GM19099 (cell line): ENCODE results near the gene MGMT.

ENCODE experiments used
- POLR2A ChIP-seq: IDR thresholded peaks from 3 replicates; pipeline ENCODE4 v1.6.1; 2011; ENCODE audit warnings: low read depth; ENCODE audit not compliant: insufficient read length; ENCODE audit errors: extremely low read depth

MGMT gene

DNA sequence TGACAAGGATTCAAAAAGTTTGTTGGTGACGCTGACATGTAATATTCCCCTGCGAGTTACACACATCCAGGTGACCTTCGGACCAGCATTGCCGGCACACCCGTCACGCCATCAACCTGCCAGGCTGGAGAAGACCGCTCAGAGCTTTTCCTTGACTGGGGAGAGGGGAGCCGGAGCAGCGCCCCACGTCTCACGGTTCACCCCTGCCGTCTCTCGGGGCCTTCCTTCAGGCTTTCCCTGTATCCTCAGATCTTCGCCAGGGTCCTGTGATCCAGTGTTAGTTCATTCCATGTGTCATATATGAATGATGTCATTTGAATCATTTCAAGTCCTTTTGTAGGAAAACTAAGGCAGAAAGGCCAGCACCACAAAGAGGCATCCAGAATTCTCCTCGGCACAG, 127.8 kb downstream of the MGMT start:
- TF ChIP-seq POLR2A: no peak

DNA sequence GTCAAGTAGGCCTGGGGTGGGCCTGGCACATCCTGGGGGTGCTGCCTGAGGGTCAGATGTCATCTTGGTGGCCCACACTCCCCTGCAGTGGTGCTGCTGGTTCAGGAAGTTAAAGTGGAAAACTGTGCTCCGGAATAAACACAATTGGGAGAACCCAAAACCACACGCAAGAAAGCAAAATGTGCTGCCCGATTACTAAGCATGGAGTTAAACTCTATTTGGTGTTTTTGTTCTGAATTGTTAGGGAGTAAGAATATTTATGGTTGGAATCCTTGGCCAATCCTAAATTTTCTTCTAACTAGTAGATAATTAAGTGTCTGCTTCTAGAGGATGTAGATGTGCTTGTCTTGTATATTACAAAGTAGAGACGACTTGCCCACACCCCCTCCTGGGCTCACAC, 131.4 kb downstream of the MGMT start:
- TF ChIP-seq POLR2A: no peak

DNA sequence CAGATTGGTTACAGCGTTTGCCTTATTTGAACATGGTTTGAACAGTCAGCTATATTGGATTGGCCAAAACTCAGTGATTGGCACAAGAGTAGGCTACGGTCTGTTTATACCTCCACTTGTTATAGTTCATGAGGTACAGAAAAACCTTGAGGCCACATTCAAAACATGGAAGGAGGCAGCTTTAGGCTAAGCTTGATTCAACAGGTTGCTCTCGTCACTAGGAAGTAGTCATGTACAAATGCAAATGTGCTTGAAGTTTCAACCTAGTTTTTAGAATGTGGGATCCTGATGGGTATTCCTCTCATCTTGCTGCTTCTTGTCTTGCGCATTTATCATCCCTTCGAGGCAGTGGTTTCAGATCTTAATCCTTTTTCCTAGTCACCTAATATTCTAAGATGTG, 132.1 kb downstream of the MGMT start:
- no peak for TF ChIP-seq POLR2A

GRCh38 chr10:129601737-129602136, 134.7 kb downstream of the MGMT start:
- no peak for TF ChIP-seq POLR2A

DNA sequence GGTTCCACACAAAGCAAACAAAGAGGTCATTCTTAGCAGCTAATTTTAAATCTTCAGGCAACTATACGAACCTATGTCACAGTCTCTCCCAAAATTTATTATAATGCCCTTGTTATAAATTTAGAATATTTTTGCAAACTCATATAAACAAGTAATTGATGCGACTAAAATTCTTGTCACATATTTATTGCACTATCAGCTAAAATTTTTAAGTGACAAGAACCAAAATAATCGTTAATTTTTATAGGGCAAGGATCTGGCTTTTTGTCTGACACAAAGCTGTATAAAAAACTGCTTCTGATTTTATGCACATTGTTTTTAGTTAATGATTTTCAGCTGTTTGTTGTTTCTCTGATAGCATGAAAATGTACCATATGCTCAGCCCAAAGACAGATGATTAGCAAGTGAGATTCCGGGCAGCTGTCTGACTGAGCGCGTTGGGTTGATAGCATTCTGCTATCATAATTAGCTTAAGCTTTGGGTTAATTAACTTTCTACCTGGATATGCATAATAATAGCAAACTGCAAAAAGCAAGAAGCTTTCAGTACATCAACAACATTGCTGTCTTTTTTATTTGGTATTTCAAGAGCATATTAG, 136.0 kb downstream of the MGMT start:
- no peak for TF ChIP-seq POLR2A

DNA sequence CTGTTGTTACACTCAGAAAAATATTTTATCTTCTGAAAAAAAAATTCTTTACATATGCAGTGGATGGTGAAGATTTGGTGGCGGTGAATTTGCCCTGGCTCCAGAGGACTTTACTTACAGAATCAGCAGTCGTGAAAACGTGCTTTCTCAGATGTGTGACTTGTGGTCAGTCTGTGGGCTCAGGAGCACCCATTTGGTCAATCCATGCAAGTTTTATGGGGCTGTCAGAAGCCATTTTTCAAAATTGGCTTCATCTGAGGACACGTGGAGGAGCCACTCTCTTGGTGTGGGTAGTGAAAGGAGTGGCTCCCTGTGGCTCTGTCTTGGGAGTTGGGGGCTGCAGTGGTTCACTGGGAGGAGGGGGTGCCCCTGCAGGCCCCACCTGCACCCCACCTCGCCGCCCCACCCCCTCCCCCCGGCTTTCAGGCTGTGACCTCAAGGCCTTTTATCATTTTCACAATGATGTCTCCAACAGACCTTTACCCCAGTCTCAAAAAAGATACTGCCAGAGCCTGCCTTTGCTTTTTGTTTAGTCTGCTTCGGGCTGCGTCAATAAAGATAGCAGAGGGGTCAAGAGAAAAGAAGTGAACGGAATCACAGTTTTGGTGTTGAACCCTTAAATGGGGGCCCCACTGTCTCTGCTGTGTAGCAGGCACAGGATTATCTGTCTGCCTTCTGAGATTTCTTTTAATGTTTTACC, 137.4 kb downstream of the MGMT start:
- TF ChIP-seq POLR2A: no peak

DNA sequence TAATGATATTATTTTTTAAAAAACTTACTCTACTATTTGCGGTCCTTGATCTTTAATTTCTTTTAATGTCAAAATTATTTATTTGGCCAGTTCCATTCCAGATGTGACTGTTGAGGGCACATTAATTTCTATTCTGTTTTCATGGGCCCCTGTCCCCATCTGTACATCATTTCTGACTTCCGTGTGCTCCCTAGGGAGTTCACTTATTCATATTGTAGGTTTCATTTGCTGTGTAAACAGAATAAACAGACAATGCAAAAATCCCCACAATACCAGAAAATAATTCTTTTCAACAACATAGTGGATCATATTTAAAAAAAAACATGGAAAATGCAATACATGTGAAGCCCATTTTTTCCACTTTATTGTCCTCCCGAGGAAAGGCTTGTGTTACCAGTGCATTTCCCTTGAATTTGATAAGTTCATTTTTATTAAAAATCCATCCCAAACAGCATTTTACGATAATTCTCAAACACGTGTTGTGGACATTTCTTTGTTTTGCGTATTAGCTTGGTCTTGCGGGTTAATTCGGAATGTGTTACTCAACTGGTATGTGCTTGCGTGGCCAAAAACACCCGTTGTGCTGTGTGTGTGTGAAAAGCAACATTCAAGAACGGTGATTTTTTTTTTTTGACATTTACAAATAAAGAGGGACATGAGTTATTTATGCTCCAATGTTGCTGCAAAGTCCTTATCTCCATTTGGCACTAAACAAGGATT, 138.4 kb downstream of the MGMT start:
- TF ChIP-seq POLR2A: no peak

GRCh38 chr10:129605986-129606518, 139.0 kb downstream of the MGMT start:
- TF ChIP-seq POLR2A: no peak

DNA sequence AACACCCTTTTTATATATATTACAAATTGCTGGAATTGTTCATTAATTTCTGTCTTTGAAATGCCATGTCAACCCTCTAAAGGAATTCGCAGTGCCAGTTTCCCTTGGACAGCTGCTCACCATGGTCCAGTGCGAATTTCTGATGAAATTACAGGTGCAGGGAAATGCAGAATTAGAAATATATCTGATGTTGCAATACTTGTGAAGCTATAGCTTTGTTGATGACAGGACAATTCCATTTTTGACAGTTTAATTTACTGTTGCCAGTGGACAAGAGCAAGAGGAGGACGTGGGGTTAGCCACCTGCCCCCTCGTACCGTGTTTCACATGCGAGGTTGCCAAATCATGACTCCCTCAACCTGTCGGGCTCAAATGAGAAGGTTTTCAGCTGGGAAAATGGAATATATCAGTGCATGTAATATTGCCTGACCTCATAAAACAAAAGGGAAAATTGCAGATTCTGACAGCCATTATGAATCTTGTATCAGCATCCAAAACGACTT, 140.6 kb downstream of the MGMT start:
- no peak for TF ChIP-seq POLR2A

GRCh38 chr10:129608653-129609052, 141.6 kb downstream of the MGMT start:
- TF ChIP-seq POLR2A: no peak

GRCh38 chr10:129609551-129609950, 142.5 kb downstream of the MGMT start:
- TF ChIP-seq POLR2A: no peak

GRCh38 chr10:129612481-129613109, 145.6 kb downstream of the MGMT start:
- no peak for TF ChIP-seq POLR2A

DNA sequence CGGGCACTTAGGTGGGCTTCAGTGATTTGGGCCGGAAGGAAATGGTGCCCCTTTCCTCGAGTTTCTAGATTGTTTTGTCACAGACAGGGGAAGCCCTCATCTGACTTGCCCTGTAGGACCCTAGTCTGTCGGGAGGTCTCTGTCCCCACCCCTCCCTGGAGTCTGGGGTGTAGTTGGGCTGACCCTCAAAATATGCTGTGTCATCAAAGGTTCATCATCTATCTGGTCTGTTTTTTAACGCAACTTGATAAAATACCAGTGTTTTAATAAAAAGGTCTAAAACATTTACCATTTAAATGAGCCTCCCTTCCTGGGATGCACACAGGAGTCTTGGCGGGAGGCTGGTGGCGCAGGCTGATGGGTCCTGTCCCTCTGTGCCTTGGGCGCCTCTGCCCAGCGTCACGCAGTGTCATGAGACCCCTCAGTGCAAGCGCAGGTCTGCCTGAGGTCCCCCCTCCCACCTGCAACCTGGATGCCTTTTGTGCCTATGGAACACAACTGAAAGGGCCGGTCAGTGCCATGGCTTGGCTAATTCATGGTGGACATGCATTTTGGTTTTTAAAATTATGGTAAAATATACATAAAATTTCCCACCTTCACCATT, 146.4 kb downstream of the MGMT start:
- TF ChIP-seq POLR2A: no peak

DNA sequence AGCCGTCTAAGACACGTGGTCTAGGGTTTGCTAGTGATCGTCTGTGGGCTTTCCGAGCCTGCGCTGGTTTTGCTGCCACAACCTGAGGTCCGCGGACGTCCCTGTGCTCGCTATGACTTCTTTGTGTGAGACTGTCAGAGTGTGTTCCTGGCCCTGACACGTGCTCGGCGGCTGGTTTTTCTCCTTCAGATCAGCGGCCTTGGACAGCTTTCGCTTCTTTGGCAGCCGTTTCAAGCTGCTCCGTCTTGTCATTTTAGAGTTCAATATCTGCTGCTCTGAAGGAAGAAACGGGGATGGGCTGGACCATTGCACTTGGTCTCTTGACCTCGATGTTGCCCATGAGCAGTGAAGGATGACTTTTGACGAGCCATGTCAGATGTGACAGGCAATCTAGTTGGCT, 147.3 kb downstream of the MGMT start:
- no peak for TF ChIP-seq POLR2A

DNA sequence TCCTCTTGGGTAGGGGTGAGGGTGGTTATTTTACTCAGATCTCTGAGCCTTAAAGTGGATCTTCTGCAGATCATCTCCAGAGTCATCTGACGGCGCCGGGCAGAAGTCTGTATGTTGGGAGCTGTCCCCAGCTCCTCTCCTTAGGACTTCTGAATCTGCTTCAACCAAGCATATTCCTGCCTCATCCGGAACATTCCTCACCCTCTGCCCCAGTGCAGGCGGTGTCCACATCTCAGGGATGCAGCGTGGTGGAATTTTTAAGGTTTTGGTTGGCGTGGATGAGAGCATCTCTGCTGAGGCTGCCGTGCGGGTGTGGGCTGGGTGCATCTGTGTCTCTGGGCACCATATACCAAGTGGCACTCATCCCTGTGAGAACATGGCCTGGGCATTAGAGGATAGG, 148.3 kb downstream of the MGMT start:
- TF ChIP-seq POLR2A: no peak
